ENCODE measurements around the gene SEPTIN7. TPM values are rescaled to one million over a fixed set of nuclear protein-coding genes. Genes with fewer than 3 reads are reported as not detected.

The SEPTIN7 gene
- total RNA-seq, 1 experiment from 2014 or later = 140 TPM

DNA sequence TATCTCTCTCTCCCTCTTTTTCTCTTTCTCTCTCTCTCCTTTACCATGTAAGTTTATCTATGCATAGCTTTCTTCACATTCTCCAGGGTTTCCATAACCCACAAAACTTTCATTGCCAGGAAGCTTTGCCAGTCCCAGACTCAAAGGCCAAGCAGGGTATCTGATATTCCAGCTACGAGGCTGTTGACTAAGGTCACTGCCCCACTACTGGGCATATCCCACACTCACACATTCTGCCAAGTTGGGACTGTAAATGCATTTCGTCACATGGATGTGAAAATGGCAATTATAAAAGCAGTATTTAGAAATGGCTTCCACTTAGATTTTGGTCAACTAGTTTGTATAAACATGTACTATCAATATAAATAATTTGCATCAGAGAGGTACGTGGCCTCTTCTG is 43.3 kb upstream of the SEPTIN7 start (continued):
- TF ChIP-seq REST (IDR thresholded peaks at IDR 0.05; ENCODE audit: low read depth) (no peak), EZH2phosphoT487 (IDR thresholded peaks at IDR 0.05; ENCODE audit: borderline replicate concordance) (no peak), TCF7L2 (IDR thresholded peaks at IDR 0.05; ENCODE audit: borderline replicate concordance, extremely low read depth, insufficient read depth, insufficient read length) (no peak), SRF (IDR thresholded peaks at IDR 0.05; ENCODE audit: low read depth) (no peak), POLR2AphosphoS5 (IDR thresholded peaks at IDR 0.05; ENCODE audit: low read depth, low read length) (no peak)

GRCh38 chr7:35758421-35758820 is 42.4 kb upstream of the SEPTIN7 start:
- no peak overlapping the region for H3K9ac ChIP-seq (ENCODE audit: low read length)
- no peaks in the 10 kb centered on the region for H3K4me1 ChIP-seq (ENCODE audit: control insufficient read depth in 1 of 2, insufficient read depth in 2 of 2, low read length in 2 of 2)
- H2AFZ ChIP-seq (ENCODE audit: low read depth, low read length, poor library complexity, severe bottlenecking) = no peak overlapping the region
- no peaks in the 10 kb centered on the region for H3K79me2 ChIP-seq (ENCODE audit: insufficient read depth, low read length)
- DNase-seq (ENCODE audit: low read depth, low spot score) (no peak), ATAC-seq (no peak)
- intact Hi-C loops (cut with micrococcal nuclease) = no loop called here
- RAD21 ChIA-PET (ENCODE audit: low non-redundant PET in 1 of 2, low total read pairs in 2 of 2, uncharacterized antibody in 2 of 2, unreplicated experiment in 2 of 2) = no interaction called here
- CTCF ChIA-PET = no interaction called here
- TF ChIP-seq RAD21 (IDR thresholded peaks at IDR 0.05; ENCODE audit: low read depth) = no peak
- TF ChIP-seq JUND (IDR thresholded peaks at IDR 0.05) = no peak
- no peak for TF ChIP-seq ZFX (IDR thresholded peaks at IDR 0.05)
- TF ChIP-seq SP1 (IDR thresholded peaks at IDR 0.05; ENCODE audit: low read depth) = no peak
- TF ChIP-seq CEBPB (IDR thresholded peaks at IDR 0.05; ENCODE audit: low read depth) = no peak
- TF ChIP-seq ZNF274 (IDR thresholded peaks at IDR 0.05; ENCODE audit: low read depth, low read length) = no peak
- TF ChIP-seq, protein P1, sequence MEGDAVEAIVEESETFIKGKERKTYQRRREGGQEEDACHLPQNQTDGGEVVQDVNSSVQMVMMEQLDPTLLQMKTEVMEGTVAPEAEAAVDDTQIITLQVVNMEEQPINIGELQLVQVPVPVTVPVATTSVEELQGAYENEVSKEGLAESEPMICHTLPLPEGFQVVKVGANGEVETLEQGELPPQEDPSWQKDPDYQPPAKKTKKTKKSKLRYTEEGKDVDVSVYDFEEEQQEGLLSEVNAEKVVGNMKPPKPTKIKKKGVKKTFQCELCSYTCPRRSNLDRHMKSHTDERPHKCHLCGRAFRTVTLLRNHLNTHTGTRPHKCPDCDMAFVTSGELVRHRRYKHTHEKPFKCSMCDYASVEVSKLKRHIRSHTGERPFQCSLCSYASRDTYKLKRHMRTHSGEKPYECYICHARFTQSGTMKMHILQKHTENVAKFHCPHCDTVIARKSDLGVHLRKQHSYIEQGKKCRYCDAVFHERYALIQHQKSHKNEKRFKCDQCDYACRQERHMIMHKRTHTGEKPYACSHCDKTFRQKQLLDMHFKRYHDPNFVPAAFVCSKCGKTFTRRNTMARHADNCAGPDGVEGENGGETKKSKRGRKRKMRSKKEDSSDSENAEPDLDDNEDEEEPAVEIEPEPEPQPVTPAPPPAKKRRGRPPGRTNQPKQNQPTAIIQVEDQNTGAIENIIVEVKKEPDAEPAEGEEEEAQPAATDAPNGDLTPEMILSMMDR (IDR thresholded peaks at IDR 0.05 in 2 of 3, conservative IDR thresholded peaks at IDR 0.05 in 1 of 3; ENCODE audit: borderline replicate concordance in 1 of 3, insufficient read depth in 1 of 3, low read depth in 2 of 3, low read length in 2 of 3) = no peak
- no peak for TF ChIP-seq SIN3A (IDR thresholded peaks at IDR 0.05; ENCODE audit: low read depth)
- no peak for TF ChIP-seq YY1 (IDR thresholded peaks at IDR 0.05; ENCODE audit: extremely low read depth, insufficient replicate concordance, low read depth, low read length)
- no peak for TF ChIP-seq ELF1 (IDR thresholded peaks at IDR 0.05; ENCODE audit: borderline replicate concordance, low read depth)
- no peak for TF ChIP-seq TCF7L2 (IDR thresholded peaks at IDR 0.05; ENCODE audit: borderline replicate concordance, extremely low read depth, insufficient read depth, insufficient read length)
- TF ChIP-seq MAX (IDR thresholded peaks at IDR 0.05) = no peak
- TF ChIP-seq POLR2A (IDR thresholded peaks at IDR 0.05; ENCODE audit: borderline replicate concordance, extremely low read depth, insufficient read depth, insufficient read length) = no peak
- TF ChIP-seq SRF (IDR thresholded peaks at IDR 0.05; ENCODE audit: low read depth) = no peak
- no peak for TF ChIP-seq FOSL1 (IDR thresholded peaks at IDR 0.05; ENCODE audit: low read depth)
- TF ChIP-seq EGR1 (IDR thresholded peaks at IDR 0.05; ENCODE audit: low read depth) = no peak
- no peak for TF ChIP-seq EZH2 (IDR thresholded peaks at IDR 0.05)
- no peak for TF ChIP-seq EZH2phosphoT487 (IDR thresholded peaks at IDR 0.05; ENCODE audit: borderline replicate concordance)
- no TSS peak for BruUV-seq (replicated peaks)
- no peaks in the 10 kb centered on the region for H4K20me1 ChIP-seq (ENCODE audit: insufficient read depth)
- H3K4me3 ChIP-seq (replicated peaks in 1 of 2; ENCODE audit: low read depth in 1 of 2, low read length in 2 of 2) = no peak overlapping the region
- H3K36me3 ChIP-seq (ENCODE audit: control insufficient read depth in 1 of 2, insufficient read depth in 2 of 2, low read length in 2 of 2) = no peaks in the 10 kb centered on the region
- no peaks in the 10 kb centered on the region for H3K27me3 ChIP-seq (ENCODE audit: insufficient read depth, low read length)
- H3K9me3 ChIP-seq (ENCODE audit: control insufficient read depth in 1 of 2, insufficient read depth in 1 of 2, low read depth in 1 of 2, low read length in 2 of 2) = no peaks in the 10 kb centered on the region
- POLR2A ChIA-PET = no interaction called here
- no peak overlapping the region for H3K4me2 ChIP-seq (ENCODE audit: low read length)
- H3K27ac ChIP-seq (ENCODE audit: low read depth, low read length) = no peak overlapping the region
- no peaks in the 10 kb centered on the region for H3K9me2 ChIP-seq (ENCODE audit: insufficient read depth)

Data from HCT116 (cell line).